HG03159 (cell line): ENCODE measurements around the gene TMEM115.

Experiments
- ATAC-seq: cut with Tn5 transposase; IDR thresholded peaks from one replicate; pipeline ENCODE4 v1.9.1; 2021; ENCODE audit warnings: mild to moderate bottlenecking, moderate library complexity; ENCODE audit not compliant: unreplicated experiment

TMEM115 gene

DNA sequence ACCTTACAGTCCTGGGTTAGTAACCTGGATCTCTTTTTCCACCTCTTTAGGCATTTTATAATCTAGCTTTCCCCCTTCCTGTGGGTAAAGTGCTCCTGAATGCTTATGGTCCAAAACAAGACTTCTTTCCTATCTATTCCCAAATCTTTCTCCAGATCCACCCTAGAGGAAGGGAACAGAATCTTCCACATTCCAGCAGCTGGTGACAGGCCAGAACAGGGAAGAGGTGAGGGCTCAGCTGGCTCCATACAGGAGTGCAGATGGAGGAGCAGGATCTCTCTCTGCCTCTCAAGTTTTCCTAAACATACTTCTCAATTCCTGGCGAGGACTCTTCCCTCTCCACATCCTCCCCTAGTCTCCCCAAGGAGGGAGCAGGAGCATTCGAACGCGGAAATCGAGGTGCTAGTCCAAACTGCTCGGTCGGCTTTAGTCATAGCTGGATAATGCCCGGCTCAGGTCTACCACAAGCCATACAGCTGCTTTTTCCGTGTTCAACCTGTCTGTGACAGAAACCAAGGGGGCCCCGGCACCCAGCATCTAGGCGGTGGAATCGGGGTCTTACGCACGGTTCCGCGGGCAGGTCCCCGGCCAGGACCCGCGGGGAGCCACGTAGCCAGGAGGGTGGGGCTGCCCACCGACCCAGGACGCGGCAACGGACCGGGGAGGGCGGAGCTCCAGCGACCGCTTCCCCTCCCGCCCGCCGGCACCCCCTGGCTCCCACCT lies 22.7 kb downstream of the TMEM115 start:
- peak; percentile 23 for ATAC-seq

GRCh38 chr3:50334339-50335075 lies 24.8 kb downstream of the TMEM115 start:
- no peak for ATAC-seq

DNA sequence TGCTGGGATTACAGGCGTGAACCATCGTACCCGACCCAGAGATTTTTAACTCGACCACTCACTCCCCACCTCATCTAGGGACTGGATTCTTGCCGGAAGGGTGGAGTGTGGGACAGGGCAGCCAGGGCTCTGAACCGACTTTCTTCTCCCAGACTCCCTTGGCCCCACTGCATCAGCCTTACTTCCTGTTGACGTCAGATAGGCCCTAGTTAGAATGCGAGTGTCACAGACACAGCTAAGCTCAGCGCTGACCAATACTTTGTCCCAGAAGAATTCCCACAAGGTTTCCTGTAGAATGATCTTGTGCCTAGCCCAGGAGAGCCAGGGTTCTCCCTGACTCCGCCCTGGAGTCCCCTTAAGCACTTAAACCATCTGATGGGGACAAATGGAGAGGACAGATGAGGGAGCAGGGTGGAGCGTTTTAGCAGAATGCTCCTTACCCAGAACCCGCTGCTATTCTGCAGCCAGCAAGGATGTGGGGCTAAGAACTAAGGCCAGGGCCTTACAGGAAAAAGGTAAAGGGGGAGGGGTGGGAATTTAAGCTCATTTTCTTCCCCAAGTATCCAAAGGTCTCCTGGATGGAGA lies 25.5 kb downstream of the TMEM115 start:
- no peak for ATAC-seq

DNA sequence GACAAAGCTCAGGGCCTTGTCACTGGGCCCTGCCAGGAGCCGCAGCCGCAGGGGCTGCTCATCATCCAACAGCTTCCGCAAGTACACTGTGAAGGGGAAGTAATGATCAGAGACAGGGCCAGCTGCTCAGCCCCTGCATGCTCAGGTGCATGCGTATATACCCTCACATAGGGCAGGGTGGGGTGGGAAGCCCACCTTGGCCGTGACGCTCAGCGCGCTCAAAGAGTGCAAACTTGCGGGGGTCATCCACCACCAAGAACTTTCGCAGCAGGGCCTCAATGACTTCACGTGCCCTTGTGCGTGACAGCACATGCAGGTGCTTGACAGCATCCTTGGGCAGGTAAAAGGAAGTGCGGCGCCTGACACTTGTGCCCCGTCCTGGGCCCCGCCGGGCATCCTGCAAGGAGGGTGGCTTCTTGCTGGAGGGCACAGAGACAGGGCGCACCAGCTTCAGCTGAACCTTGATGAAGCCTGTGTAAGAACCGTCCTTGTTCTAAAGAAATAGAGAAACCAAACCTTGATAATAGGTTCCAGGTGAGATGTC lies 27.9 kb downstream of the TMEM115 start:
- no peak for ATAC-seq

DNA sequence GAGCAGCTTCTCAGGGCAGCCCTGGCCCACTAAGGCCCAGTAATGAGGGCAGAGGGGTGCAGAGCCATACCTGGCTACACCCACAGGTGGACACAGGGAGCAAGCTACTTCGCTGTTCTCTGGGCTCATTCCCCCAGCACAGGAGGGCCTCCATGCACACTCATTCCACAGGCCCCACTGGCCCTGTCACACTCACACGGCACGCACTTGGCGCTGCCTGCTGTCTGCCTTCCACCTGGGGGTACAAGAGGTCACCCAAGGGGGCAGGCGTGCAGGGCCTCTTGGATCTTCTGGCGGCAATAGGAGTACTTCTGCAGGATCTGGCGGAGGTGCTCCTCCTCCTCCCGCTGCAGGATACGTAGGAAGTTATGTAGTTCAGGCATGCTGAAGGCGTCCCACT lies 29.0 kb downstream of the TMEM115 start:
- no peak for ATAC-seq

DNA sequence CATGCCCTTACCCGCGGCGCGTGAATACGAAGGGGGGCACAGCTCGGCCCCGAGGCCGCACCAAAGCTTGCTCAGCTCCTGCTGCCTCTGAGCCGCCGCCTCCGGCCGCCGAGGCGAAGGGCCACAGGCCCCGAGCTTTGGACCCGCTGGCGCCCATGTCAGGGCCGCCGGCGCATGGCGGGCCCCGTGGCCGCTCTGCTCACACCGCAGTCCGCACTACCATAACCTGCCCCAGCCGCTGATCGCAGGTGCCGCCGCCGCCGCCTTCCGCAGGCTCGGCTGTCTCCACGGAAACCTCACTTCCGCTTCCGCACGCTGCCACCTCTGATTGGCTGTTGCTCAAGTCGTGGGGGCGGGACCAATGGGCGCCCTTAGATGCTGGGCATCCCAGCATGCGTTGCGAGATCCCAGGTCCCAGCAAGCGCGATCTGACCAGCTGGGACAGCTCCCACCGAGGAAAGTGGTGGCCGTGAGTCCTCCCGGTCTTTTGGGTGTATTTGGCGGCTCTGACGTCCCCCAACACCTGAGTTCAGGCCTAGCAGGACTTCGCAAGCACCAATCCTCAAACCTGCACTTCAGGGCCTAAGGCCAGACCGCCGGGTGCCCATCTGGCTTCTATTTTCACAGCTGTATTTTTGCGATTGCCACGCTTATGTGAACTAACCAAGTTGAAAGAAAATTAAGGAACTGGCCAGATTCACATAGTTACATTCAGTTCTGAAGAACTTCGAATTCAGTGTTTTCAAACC lies 31.2 kb downstream of the TMEM115 start, which contains the start of gene TUSC2:
TSS of gene TUSC2 (minus strand) at position 281 of the 749 bp plus-strand sequence. CDS start at position 157, 124 bp downstream.
- peak; percentile 77 for ATAC-seq

DNA sequence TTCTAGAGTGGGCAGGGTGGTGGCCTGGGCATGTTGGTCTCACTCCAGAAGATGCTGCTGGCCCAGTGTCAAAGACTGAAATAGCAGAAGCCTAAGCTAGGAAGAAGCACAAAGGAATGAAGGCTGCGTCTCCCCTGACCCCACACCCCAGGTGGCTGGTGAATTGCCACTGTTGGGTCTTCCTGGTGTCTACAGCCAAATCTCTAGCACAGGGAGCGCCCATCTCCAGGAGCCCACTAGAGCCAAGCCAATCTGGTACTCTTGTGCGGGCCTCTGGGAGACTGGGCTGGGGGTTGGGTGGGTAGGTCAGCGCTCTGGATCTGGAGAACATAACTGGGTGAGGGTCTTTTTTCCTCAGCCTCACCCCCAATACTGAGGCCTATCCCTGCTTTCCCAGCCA lies 32.2 kb downstream of the TMEM115 start:
- ATAC-seq, result no peak

GRCh38 chr3:50326182-50326541 lies 33.2 kb downstream of the TMEM115 start:
- ATAC-seq, result no peak

GRCh38 chr3:50325497-50326181 lies 33.7 kb downstream of the TMEM115 start:
- no peak for ATAC-seq

- ATAC-seq, result no peak
These were observed 34.2 kb downstream of the TMEM115 start for GRCh38 chr3:50325113-50325480.

- no peak for ATAC-seq
These were observed 34.8 kb downstream of the TMEM115 start for GRCh38 chr3:50324351-50325112.

GRCh38 chr3:50323614-50324199 lies 35.6 kb downstream of the TMEM115 start:
- ATAC-seq, result no peak

DNA sequence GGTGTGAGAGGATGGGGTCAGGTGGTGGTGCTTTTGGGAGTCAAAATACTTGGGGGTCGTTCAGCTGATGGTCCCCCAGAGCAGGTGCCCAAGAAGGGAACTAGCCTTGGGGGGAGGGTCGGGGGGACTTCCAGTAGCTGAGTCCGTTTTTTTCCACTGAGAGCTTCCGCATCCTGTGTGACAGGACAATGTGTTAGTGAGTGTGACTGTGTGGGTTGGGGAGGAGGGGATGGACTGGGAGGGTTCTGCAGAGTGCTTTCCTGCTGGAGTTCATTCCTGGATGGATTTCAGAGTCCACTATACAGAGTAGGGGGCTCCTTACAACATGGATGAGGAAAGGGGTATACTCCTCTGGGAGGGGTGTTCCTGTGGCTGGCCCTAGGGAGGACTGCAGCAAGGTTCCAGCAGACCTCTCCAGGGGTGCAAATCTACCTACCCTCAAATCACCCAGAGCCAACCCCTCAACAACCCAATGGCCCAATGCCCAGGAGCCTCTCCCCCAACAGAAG lies 36.2 kb downstream of the TMEM115 start:
- ATAC-seq, result no peak

- no peak for ATAC-seq
These were observed 36.8 kb downstream of the TMEM115 start, which contains the start of gene HYAL2 for GRCh38 chr3:50322386-50323091. TSS of gene HYAL2 (minus strand) at chr3:50322745. CDS start at chr3:50320489, 2,256 bp downstream.

- ATAC-seq, result no peak
These were observed 37.3 kb downstream of the TMEM115 start for GRCh38 chr3:50322115-50322385.

DNA sequence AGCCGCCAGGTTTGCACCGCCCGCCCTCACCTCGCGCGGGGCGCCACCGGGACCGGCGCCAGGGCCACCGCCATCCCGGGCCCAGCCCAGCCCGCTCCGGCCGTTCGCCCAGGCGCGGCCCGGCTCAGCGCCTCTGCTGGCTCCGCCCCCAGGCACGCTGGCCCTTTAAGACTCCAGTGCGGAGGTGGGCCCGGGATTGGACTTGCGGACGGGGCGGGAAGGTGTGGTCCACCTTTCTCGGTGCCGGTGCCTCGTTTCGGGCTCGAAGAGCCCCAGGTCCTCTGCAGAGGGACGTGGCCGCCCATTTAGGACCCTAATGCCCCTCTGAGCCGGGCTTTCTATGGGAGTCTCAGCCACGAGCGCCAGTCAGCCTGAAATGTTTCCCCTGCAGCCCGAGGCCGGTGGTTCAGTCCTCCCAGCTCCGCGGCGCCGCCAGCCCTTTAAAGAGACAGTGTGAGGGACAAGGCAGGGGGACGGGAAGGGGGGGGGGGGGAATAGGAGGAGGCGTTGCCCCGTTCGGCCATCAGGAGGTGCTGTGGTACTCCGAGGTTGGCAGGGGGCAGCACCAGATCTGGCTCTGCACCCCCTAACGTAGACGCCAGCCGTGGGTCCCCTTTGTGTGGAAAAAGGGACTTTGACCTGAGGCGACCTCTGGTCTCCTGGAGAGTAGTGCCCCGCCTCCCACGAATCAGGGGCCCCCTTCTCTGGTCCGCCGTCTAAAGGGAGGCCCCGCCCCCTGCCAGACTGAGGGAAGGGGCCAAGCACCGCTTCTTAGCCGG lies 37.8 kb downstream of the TMEM115 start:
- peak; percentile 75 for ATAC-seq

- ATAC-seq, result peak; percentile 45
These were observed 38.4 kb downstream of the TMEM115 start for GRCh38 chr3:50320853-50321335.
